Astrocyte of the spinal cord (primary cell): ENCODE results near the gene ARID3A.

Experiments
- DNase-seq: peaks from one replicate; pipeline ENCODE4 v3.0.0; 2011; ENCODE audit warnings: low read depth, low spot score
- H3K4me3 ChIP-seq: 2 replicates; pipeline ENCODE4 v1.5.1; 2011; ENCODE audit warnings: low read depth, mild to moderate bottlenecking, low read length, moderate library complexity
- in situ Hi-C: cut with HindIII; loops from 2 replicates; pipeline ENCODE4 v1.10.0; 2017; ENCODE audit warnings: low sequenced_read_pairs
- TF ChIP-seq, protein P1 (sequence below): IDR thresholded peaks from 2 replicates; pipeline ENCODE4 v1.5.1; 2012; ENCODE audit warnings: low read depth, mild to moderate bottlenecking, low read length, inconsistent platforms

The ARID3A gene

DNA sequence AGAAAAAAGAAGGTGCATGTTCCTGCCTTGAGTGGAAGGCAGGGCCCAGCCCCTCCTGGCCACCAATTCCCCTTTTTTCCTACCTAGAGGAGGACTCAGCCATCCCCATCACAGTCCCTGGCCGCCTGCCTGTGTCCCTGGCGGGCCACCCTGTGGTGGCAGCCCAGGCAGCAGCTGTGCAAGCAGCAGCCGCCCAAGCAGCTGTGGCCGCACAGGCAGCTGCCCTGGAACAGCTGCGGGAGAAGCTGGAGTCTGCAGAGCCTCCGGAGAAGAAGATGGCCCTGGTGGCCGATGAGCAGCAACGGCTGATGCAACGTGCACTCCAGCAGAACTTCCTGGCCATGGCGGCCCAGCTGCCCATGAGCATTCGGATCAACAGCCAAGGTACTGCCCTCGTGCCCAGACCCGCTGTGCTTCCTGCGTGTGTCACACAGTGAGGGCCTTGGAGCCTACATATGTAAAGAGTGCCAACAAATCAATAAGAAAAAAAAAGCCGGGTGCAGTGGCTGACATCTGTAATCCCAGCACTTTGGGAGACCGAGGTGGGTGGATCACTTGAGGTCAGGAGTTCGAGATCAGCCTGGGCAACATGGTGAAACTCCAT lies 40.8 kb downstream of the ARID3A start:
- in situ Hi-C loops: no loop called here
- TF ChIP-seq, protein P1, sequence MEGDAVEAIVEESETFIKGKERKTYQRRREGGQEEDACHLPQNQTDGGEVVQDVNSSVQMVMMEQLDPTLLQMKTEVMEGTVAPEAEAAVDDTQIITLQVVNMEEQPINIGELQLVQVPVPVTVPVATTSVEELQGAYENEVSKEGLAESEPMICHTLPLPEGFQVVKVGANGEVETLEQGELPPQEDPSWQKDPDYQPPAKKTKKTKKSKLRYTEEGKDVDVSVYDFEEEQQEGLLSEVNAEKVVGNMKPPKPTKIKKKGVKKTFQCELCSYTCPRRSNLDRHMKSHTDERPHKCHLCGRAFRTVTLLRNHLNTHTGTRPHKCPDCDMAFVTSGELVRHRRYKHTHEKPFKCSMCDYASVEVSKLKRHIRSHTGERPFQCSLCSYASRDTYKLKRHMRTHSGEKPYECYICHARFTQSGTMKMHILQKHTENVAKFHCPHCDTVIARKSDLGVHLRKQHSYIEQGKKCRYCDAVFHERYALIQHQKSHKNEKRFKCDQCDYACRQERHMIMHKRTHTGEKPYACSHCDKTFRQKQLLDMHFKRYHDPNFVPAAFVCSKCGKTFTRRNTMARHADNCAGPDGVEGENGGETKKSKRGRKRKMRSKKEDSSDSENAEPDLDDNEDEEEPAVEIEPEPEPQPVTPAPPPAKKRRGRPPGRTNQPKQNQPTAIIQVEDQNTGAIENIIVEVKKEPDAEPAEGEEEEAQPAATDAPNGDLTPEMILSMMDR: no peak
- no peak overlapping the region for H3K4me3 ChIP-seq
- DNase-seq: no peak

DNA sequence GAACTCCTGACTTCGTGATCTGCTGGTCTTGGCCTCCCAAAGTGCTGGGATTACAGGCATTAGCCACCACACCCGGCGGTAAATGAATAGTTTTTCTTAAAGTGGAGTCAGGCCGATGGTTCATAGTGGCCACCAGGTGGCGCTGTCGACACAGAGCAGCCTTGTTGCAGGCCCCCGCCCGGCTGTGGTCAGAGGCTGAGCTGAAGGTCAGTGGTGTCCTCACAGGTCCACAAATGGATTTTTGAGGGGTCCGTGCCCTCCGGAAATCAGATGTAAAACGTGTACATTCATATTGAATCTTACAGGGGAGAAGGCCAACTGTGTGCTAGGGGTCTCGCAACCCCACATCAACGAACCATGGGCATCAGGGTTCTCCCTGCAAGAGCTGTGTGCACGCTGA lies 44.9 kb downstream of the ARID3A start:
- DNase-seq: no peak
- in situ Hi-C loops: no loop called here
- H3K4me3 ChIP-seq: no peak overlapping the region
- TF ChIP-seq, protein P1: peak; percentile 60

DNA sequence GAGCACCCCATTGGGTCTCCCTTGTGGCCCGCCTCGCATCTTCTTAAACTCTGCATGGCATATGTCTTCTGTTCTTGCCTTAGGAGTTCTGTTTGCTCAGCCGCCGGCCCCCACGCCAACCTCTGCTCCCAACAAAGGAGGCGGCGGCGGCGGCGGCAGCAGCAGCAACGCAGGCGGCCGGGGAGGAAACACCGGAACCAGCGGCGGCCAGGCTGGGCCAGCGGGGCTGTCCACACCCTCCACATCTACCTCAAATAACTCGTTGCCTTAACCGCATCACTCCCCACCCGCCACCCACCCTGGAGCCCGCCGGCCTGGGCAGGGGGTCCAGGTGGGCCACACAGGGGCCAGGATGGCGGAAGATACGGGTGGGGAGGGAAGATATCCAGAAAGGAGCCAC lies 46.0 kb downstream of the ARID3A start:
- TF ChIP-seq, protein P1: no peak
- in situ Hi-C loops: no loop called here
- DNase-seq: no peak

DNA sequence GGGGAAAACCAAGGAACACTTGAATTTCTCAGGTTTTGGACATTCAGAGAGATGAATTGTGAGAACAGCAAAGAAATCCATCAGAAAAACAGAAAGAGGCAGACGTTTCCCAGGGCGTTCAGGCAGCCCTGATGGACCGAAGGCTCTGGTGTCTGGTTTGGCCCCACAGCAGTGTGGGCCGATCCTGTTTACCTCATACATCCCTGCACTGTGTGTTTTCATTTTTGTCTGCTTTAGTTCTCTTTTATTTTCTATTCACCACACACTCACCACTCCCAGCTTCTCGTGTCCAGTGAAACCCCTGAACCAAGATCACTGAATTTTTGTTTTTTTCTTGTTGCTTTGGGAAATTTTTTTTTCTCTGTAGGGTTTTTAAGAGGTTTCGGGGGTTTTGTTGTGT lies 46.4 kb downstream of the ARID3A start:
- in situ Hi-C loops: no loop called here
- DNase-seq: no peak
- H3K4me3 ChIP-seq: no peak overlapping the region
- TF ChIP-seq, protein P1: no peak

More for the DNA sequence above, 46.0 kb downstream of the ARID3A start:
- no peak overlapping the region for H3K4me3 ChIP-seq

DNA sequence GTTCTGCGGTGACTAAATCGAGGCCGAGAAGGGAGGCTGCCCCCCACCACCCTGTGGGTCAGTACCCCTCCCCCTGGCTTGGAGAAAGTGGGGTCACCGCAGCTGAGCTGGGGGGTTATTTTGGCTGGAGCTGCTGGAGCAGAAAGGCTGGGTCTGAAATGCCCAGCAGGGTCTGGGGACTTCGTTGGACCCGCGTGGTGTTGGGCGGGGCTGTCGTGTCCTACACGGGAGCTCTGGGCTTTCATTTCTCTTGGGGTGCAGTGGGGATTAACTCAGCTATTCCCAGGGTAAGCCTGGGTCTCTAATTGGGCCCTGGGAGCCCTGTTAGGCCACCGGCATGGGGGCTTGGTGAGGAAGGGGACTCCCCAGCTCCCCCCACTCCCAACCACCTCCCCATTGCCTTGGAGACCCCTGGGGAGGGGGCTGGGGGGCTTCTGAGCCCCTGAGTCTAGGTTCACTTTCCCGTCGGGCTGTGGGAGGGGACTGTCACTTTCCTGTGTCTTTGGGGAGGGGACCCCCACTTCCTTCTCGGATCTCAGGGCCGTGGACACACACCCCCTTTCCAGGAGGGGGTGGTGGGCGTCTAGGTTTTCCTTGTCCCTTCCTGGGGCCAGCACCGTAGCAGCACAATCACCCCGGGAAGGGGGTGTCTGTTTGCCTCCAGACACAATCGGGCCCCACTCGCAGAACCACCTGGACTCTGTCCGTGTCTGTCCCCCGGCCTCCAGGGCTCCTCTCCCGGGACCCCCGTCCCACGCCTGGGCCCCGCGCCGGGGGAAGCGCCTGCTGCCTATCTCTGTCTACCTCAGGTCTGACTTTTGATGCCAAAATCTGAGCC lies 48.1 kb downstream of the ARID3A start:
- in situ Hi-C loops: no loop called here
- no peak overlapping the region for H3K4me3 ChIP-seq
- TF ChIP-seq, protein P1: no peak
- DNase-seq: no peak

DNA sequence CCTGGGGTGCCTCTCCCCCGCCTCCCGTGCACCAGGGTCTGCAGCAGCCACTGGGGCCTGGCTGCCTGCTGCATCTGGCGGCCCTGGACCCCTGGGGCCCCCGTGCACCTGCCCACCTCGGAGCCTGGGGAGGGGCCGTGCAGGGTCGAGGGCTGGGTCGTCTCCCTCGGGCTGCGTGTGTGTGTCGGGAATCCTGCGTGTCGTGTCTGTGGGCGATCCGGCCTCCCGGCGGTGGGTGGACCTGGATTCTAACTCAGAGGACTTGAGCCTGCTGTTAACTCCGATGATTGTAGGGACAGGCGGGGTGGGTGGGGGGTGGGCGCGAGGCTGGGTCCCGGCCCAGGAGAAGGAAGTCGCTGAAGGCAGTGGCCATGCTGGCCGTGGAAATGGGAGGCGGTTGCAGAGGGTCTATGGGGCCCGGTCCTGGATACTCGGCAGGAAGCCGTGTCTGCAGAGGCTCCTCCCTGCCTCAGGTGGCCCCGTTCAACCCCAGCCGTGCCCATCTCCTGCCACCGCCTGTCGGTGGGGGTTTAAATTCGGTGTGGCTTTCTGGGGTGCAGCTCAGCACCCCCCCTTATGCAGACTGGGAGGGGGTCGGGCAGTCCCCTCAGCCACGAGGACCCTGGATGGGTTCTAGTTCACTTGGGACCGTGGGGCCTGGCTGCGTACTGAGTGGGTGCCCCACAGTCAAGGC lies 48.9 kb downstream of the ARID3A start:
- TF ChIP-seq, protein P1: no peak
- no peak for DNase-seq
- in situ Hi-C loops: no loop called here
- no peak overlapping the region for H3K4me3 ChIP-seq
